ENCODE measurements around the gene XXYLT1.

- TF ChIP-seq RAD21 (IDR thresholded peaks at IDR 0.05; ENCODE audit: low read length) (no peak), CTCF (conservative IDR thresholded peaks at IDR 0.05; ENCODE audit: low read depth, low read length) (no peak), USF2 (IDR thresholded peaks at IDR 0.05; ENCODE audit: low read depth, low read length) (no peak)
Measured at GRCh38 chr3:195196266-195196665, 74.7 kb downstream of the XXYLT1 start.

Data from IMR-90 (cell line).